ENCODE data around the gene USP21.

DNA sequence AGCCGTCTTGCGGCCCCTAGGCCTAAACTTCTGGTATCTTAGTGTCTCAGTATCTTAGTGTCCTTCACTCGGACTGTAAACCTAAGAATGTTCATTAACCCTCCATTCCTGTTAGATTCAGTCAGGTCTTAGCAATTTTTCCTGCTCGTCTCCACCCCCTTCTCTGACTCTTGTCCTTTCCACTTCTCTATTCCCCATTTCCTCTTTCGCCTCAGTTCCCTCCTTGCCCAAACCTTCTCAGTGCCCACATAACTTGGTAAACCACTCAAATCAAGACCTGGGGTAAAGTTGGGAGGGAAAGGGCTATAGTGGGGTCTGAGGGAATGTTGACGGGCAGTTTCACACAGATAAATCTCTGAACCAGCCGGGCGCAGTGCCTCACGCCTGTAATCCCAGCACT lies 55.1 kb downstream of the USP21 start:
- TF ChIP-seq NFIC (IDR thresholded peaks at IDR 0.05; ENCODE audit: borderline replicate concordance) (no peak), TEAD4 (IDR thresholded peaks at IDR 0.05; ENCODE audit: borderline replicate concordance, insufficient read depth) (no peak)

Measured in SK-N-SH (cell line).